Dermis blood vessel endothelial cell (primary cell): ENCODE measurements around the gene WASHC1. TPM values are rescaled to one million over a fixed set of nuclear protein-coding genes. Genes with fewer than 3 reads are reported as not detected.
A peak's percentile ranks its signal among the peaks of the same experiment; 100 is the strongest.
"Not testable (repeated sequence)": the region's sequence is repeated elsewhere in the genome, so short reads cannot be mapped to it uniquely, and the experiment has no call there.

ENCODE experiments used
- DNase-seq: peaks from one replicate; pipeline ENCODE4 v3.0.0; 2010
- total RNA-seq: library from RNA; depleted of rRNA; stranded (reverse); fragments of >200 nt; gene quantifications from 2 replicates; pipeline ENCODE4 v1.2.3, GENCODE V29; 2014

Gene WASHC1, protein sequence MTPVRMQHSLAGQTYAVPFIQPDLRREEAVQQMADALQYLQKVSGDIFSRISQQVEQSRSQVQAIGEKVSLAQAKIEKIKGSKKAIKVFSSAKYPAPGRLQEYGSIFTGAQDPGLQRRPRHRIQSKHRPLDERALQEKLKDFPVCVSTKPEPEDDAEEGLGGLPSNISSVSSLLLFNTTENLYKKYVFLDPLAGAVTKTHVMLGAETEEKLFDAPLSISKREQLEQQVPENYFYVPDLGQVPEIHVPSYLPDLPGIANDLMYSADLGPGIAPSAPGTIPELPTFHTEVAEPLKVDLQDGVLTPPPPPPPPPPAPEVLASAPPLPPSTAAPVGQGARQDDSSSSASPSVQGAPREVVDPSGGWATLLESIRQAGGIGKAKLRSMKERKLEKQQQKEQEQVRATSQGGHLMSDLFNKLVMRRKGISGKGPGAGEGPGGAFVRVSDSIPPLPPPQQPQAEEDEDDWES
- 4.7 and 4.9 TPM in 2 replicates for total RNA-seq

DNA sequence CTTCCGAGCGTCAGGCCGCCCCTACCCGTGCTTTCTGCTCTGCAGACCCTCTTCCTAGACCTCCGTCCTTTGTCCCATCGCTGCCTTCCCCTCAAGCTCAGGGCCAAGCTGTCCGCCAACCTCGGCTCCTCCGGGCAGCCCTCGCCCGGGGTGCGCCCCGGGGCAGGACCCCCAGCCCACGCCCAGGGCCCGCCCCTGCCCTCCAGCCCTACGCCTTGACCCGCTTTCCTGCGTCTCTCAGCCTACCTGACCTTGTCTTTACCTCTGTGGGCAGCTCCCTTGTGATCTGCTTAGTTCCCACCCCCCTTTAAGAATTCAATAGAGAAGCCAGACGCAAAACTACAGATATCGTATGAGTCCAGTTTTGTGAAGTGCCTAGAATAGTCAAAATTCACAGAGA is at the start of gene WASHC1:
TSS of gene WASHC1 (minus strand) at position 101 of the 400 bp plus-strand sequence. CDS start 4,457 bp downstream, outside the sequence.
- not testable (repeated sequence) for DNase-seq

- not testable (repeated sequence) for DNase-seq
These were observed 49.1 kb upstream of the WASHC1 start for GRCh38 chr9:78333-78732.

DNA sequence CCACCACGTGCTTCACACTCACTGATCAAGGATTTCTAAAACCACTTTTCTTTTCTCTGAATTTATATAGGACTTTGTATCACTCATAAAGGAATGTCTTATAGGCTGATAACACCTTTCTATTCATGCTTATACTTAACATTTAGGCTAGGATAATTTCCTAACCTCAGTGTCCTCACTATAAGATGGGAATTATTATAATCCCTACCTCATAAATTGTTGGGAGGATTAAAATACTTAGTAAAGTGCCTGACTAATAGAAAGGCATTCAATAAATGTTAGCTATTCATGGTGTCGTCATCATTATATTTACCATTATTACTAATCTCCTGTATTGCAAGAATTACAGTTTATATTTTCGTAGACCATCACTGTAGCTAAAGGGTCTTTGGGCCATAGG is 47.1 kb upstream of the WASHC1 start:
- not testable (repeated sequence) for DNase-seq

- DNase-seq: not testable (repeated sequence)
These were observed 44.8 kb upstream of the WASHC1 start for GRCh38 chr9:73900-74525.

DNA sequence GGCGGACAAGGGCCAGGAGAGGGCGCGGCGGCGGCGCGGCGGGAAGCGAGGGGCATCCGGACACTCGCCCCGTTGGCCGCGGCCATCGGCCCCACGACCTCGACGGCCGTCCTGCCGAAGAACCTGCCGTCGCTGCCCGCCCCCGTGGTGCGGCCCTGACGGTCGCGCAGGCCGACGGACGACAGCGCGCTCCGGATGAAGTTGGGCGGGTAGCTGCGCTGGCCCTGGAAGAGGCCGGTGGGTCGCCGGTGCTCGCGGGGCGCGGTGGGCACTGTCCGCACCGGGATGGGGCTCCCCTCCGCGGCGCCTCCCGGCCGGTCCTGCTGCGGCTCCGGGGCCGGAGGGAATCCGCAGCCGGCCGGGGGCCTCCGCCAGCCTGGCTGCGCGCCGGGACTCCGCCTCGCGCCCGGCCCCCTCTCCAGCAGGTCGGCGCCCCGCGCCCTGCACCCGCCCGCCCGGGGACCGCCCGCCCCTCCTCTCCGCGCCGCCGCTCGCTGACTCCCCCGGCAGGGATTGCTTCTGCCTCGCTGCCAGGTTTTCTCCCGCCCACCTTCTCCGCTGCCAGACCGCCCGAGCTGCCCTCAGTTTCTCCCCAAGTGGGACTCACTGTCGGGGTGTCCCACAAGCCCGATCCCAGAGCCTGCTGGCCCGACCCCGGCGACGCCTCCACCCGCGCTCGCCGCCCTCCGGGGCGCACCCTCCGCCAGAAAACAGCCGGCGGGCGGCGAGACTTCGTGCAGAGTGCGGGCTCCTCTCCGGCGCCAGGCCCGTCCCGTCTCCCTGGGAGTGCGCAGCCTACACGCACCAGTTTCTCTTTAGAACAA is 44.0 kb upstream of the WASHC1 start:
- DNase-seq: peak; percentile 1

- not testable (repeated sequence) for DNase-seq
These were observed 33.9 kb upstream of the WASHC1 start for GRCh38 chr9:63031-63629.

- not testable (repeated sequence) for DNase-seq
These were observed 23.4 kb upstream of the WASHC1 start for GRCh38 chr9:52678-53077.

DNA sequence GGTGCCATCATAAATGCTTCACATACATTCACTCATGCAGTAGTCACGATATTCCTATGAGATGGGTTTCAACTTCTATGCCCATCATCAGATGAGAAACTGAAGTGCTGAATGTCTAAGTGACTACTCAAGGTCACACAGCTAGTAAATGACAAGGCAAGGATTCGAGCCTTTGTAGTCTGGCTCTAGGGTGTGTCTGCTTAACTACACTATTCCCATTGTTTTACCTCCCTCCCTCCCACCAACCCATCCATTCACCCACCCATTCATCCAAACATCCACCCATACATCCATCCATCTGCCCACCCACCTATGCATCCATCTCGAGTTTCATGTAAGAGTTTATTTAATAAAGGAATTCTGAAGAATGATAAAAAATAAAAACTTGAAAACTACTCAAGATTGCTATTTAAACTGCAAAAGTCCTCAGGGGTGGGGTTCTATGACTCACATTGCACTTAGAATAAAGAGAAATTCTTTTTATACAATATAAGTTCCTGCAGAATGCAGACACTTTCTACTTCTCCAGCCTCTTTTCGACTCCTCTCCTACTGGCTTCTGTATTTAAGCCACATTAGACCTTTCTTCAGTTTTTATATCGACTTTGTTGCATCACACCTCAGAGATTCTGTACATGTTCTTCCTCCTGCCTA is 19.1 kb upstream of the WASHC1 start:
- not testable (repeated sequence) for DNase-seq

DNA sequence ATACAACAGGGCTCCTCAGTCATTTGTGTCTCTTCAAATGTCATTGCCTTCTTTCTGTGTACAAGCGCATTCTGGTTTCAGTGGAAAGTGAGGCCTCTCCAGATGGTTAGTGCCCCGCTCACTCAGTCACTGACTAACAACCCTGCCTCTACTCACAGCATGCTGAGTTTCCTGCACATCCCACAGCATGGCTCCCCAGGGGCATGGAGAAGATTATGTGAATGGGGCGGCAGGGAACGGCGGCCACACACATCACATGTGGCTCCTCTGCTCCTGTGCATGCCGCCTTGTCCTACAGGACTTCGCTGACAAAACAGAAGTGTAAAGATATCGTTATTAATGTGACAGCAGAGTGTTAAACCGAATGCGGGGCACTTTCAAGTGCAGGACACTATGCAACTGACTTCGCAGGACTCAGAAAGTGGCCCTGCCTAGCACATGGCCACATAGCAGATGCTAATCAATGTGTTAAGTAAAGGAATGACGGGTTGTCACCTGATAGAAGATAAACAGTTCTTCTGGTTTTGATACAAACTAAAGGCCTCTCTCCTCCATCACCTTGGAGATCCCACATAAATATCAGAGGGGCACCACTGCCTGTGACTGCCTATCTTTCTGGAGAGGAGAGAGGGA is 17.5 kb upstream of the WASHC1 start:
- DNase-seq: not testable (repeated sequence)

DNA sequence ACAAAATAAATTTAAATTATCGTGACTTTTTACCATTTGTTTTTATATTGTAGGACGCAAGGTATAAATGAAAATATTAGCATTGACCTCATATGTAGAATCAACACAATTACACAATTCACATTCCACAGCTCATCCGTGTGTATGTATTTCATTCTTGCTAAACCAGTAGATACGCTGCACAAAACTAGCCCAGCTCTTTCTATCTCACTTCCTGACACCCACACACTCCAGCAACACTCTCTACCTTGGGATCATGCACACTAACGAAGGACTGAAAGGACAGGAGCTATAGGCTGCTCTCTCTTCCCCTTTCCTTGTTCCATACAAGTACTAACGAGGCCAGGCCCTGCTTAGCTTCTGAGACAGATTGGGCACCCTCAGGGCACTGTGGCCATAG is 16.9 kb upstream of the WASHC1 start:
- DNase-seq: not testable (repeated sequence)

- not testable (repeated sequence) for DNase-seq
These were observed 16.1 kb upstream of the WASHC1 start for GRCh38 chr9:45180-45878.

DNA sequence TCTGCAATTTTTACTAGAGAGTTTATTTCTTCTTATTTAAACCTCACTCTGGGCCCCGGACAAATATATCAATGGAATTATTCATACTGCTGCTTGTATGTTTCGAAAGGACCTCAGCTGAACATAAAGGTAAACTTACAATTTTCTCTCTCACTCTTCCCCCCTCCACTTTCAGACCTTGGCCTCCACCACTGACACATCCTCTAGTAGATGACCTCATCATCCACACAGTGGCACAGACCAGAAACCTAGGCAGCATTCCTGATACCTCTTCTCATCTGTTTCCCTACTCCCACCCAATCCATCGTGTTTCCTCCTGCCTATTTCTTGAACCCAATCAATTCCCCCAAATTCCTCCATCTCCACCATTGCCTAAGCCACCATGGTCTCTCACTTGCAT is 15.2 kb upstream of the WASHC1 start:
- not testable (repeated sequence) for DNase-seq

GRCh38 chr9:43636-44035 is 14.4 kb upstream of the WASHC1 start:
- not testable (repeated sequence) for DNase-seq

DNA sequence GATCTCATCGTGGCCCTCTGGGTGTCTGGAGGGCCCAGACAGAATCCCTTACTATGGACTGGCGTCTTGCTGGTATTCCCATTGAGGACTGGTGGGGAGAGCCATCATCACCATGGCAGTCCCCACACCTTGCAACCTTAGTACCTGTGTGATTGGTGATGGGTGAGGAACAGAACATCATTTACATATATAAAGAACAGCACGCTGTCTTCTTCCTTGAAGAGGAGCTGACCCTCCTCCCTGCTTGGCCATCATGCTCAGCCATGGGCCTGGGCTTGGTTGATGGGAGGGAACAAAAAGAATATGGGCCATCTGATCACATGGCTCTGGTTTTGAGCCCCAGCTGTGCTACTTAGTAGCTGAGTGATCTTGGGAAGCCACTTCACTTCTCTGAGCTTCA is 13.9 kb upstream of the WASHC1 start:
- not testable (repeated sequence) for DNase-seq

- not testable (repeated sequence) for DNase-seq
These were observed 12.6 kb upstream of the WASHC1 start for GRCh38 chr9:41819-42218.

GRCh38 chr9:41261-41676 is 12.0 kb upstream of the WASHC1 start:
- DNase-seq: not testable (repeated sequence)

- not testable (repeated sequence) for DNase-seq
These were observed 3.1 kb upstream of the WASHC1 start for GRCh38 chr9:32308-32707.

GRCh38 chr9:28775-29174 is 481 bp downstream of the WASHC1 start:
- not testable (repeated sequence) for DNase-seq

DNA sequence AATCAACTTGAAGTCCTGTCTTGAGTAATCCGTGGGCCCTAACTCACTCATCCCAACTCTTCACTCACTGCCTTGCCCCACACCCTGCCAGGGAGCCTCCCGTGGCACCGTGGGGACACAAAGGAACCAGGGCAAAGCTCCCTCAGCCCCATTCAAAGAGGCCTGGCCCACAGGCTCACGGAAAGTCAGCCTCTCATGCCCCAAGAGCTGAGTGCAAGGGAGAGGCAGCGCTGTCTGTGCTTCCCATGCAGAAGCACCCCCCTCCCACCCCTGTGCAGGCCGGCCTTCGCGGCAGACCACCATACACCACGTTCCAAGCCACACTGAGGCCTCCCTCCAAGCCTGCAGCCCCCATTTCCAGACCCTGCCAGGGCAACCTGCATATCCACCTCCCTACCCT is 7.6 kb downstream of the WASHC1 start:
- not testable (repeated sequence) for DNase-seq

DNA sequence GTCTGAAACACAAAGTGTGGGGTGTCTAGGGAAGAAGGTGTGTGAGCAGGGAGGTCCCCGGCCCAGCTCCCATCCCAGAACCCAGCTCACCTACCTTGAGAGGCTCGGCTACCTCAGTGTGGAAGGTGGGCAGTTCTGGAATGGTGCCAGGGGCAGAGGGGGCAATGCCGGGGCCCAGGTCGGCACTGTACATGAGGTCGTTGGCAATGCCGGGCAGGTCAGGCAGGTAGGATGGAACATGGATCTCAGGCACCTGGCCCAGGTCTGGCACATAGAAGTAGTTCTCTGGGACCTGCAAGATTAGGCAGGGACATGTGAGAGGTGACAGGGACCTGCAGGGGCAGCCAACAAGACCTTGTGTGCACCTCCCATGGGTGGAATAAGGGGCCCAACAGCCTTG is 12.4 kb downstream of the WASHC1 start:
- DNase-seq: not testable (repeated sequence)
